Endothelial cell of umbilical vein (primary cell): Measurements from ENCODE around the gene MRPS27. TPM values are rescaled to one million over a fixed set of nuclear protein-coding genes. Genes with fewer than 3 reads are reported as not detected.

Source experiments
- BruUV-seq: library from RNA; stranded (reverse); fragments of 400-500 nt; replicated peaks from 2 replicates; lab custom pipeline; 2021; lab: Mats Ljungman, UMichigan
- CTCF ChIA-PET: fragments of 300-600, 350-600 bp; sonication (Branson Sonifier 250); formaldehyde crosslinking; loops from one replicate; lab custom pipeline; 2021; ENCODE audit warnings: antibody characterized with exemption, inconsistent platforms; lab: Charles Lee
- POLR2A ChIA-PET: fragments of 300-600, 350-600 bp; sonication (Branson Sonifier 250); formaldehyde crosslinking; loops from one replicate; lab custom pipeline; 2021; ENCODE audit warnings: antibody characterized with exemption, inconsistent platforms; lab: Charles Lee
- DNase-seq: peaks from one replicate; pipeline ENCODE4 v3.0.0-alpha.2; 2011; ENCODE audit warnings: low read depth, low spot score
- FAIRE-seq: peaks from 2 replicates; lab custom pipeline; 2011; peaks lifted over from hg19 to GRCh38; lab: Jason Lieb, UNC
- H2AFZ ChIP-seq: 2 replicates; pipeline ENCODE4 v1.6.0; 2012; ENCODE audit warnings: low read depth, low read length, control low read depth, inconsistent platforms
- H3K27ac ChIP-seq: 2 replicates; pipeline ENCODE4 v1.5.1; 2011; ENCODE audit warnings: low read depth, mild to moderate bottlenecking, control low read depth, low read length, moderate library complexity; ENCODE audit not compliant: insufficient read depth
- H3K27me3 ChIP-seq, 2 experiments: 2 replicates each; pipeline versions ENCODE4 v1.6.0 to v1.6.1; 2011; ENCODE audit warnings: low read length in 2 of 2, mixed read lengths in 1 of 2; ENCODE audit not compliant: control insufficient read depth in 2 of 2, insufficient read depth in 2 of 2
- H3K36me3 ChIP-seq, 2 experiments: 2 replicates in 1 of 2; 3 replicates in 1 of 2; pipeline ENCODE4 v1.5.1; 2011; ENCODE audit warnings: low read length in 2 of 2, mild to moderate bottlenecking in 1 of 2, moderate library complexity in 1 of 2; ENCODE audit not compliant: control insufficient read depth in 2 of 2, insufficient read depth in 2 of 2; ENCODE audit errors: extremely low read depth in 1 of 2
- H3K4me1 ChIP-seq: 3 replicates; pipeline ENCODE4 v1.5.1; 2011; ENCODE audit warnings: mild to moderate bottlenecking, low read length; ENCODE audit not compliant: control insufficient read depth, insufficient read depth; ENCODE audit errors: extremely low read depth
- H3K4me2 ChIP-seq: 2 replicates; pipeline ENCODE4 v1.6.1; 2011; ENCODE audit warnings: low read length, control low read depth, mixed read lengths; ENCODE audit not compliant: insufficient read depth
- H3K4me3 ChIP-seq, 3 experiments: fragments of 200-600 bp in 1 of 3; sonication (generic), shearing (Covaris generic) in 1 of 3; replicated peaks in 1 of 3; 2 replicates each; pipeline ENCODE4 v1.5.1; 2011 to 2016; ENCODE audit warnings: control low read depth in 3 of 3, low read length in 3 of 3, mild to moderate bottlenecking in 2 of 3, inconsistent platforms in 1 of 3, low read depth in 1 of 3, moderate library complexity in 1 of 3; ENCODE audit not compliant: insufficient read depth in 1 of 3
- H3K79me2 ChIP-seq: 2 replicates; pipeline ENCODE4 v1.6.0; 2012; ENCODE audit warnings: low read length, inconsistent platforms; ENCODE audit not compliant: control insufficient read depth, insufficient read depth
- H3K9ac ChIP-seq: replicated peaks from 2 replicates; pipeline ENCODE3; 2011; ENCODE audit warnings: low read length, control low read depth; ENCODE audit not compliant: insufficient read depth; ENCODE audit errors: extremely low read depth
- H3K9me1 ChIP-seq: replicated peaks from 3 replicates; pipeline ENCODE4 v1.6.0; 2011; ENCODE audit warnings: mild to moderate bottlenecking, low read length; ENCODE audit not compliant: control insufficient read depth, insufficient read depth; ENCODE audit errors: extremely low read depth
- H3K9me3 ChIP-seq: replicated peaks from 2 replicates; pipeline ENCODE4 v1.5.1; 2012; ENCODE audit warnings: low read length, inconsistent platforms; ENCODE audit not compliant: control insufficient read depth, insufficient read depth
- H4K20me1 ChIP-seq: replicated peaks from 2 replicates; pipeline ENCODE3; 2011; ENCODE audit warnings: mild to moderate bottlenecking, low read length; ENCODE audit not compliant: control insufficient read depth, insufficient read depth; ENCODE audit errors: extremely low read depth
- EZH2 ChIP-seq: IDR thresholded peaks from 2 replicates; pipeline ENCODE4 v1.6.1; 2012; ENCODE audit warnings: borderline replicate concordance, low read depth, mild to moderate bottlenecking, moderate library complexity, low read length, inconsistent platforms; ENCODE audit not compliant: severe bottlenecking
- FOS ChIP-seq: IDR thresholded peaks from 2 replicates; pipeline ENCODE4 v1.6.1; 2011; ENCODE audit warnings: mild to moderate bottlenecking, low read length, moderate library complexity, borderline replicate concordance; ENCODE audit not compliant: insufficient read depth
- GATA2 ChIP-seq: IDR thresholded peaks from 2 replicates; pipeline ENCODE4 v1.7.0; 2011; ENCODE audit warnings: low read depth, mild to moderate bottlenecking, moderate library complexity, mixed read lengths, low read length; ENCODE audit not compliant: insufficient read length, insufficient read depth
- JUN ChIP-seq: IDR thresholded peaks from 2 replicates; pipeline ENCODE4 v1.6.1; 2011; ENCODE audit warnings: borderline replicate concordance, low read depth; ENCODE audit not compliant: insufficient read length, insufficient read depth
- MYC ChIP-seq: IDR thresholded peaks from one replicate; pipeline ENCODE4 v1.6.1; 2011; ENCODE audit warnings: mild to moderate bottlenecking, low read depth, low read length
- POLR2A ChIP-seq: IDR thresholded peaks from 2 replicates; pipeline ENCODE4 v1.6.1; 2012; ENCODE audit warnings: low read depth, mild to moderate bottlenecking, control low read depth, low read length
- POLR2AphosphoS5 ChIP-seq: IDR thresholded peaks from 2 replicates; pipeline ENCODE4 v1.6.1; 2012; ENCODE audit warnings: low read depth, mild to moderate bottlenecking, control low read depth, low read length, moderate library complexity; ENCODE audit not compliant: insufficient read depth
- dilution Hi-C: fragments of 300-500 bp; cut with MboI; formaldehyde crosslinking; loops from one replicate; pipeline ENCODE4 v1.15.0; 2019; ENCODE audit warnings: low sequenced_read_pairs; ENCODE audit not compliant: extremely low pct_ligation_motif_present
- intact Hi-C: fragments of 100-400 bp; cut with micrococcal nuclease; formaldehyde crosslinking; loops from one replicate; pipeline ENCODE4 v1.10.0; 2022
- polyA plus RNA-seq, 4 experiments: library from polyadenylated mRNA; depleted of rRNA in 3 of 4; stranded (reverse) in 3 of 4; unstranded in 1 of 4; fragments of >200 nt; gene quantifications; 2 replicates each; pipeline versions ENCODE4 v1.2.1 to v1.2.3, GENCODE V29; 2011 to 2012; ENCODE audit warnings: missing spikeins in 1 of 4
- total RNA-seq: library from RNA; stranded (reverse); gene quantifications from 2 replicates; pipeline ENCODE4 v1.2.3, GENCODE V29; 2021
- TF ChIP-seq, protein P1 (sequence below), 2 donors: IDR thresholded peaks; 1 replicate in 1 of 2; 2 replicates in 1 of 2; pipeline ENCODE4 v1.5.1; 2011; ENCODE audit warnings: low read length in 2 of 2, mild to moderate bottlenecking in 2 of 2, moderate library complexity in 2 of 2, control low read depth in 1 of 2, inconsistent platforms in 1 of 2, low read depth in 1 of 2; ENCODE audit not compliant: insufficient read depth in 1 of 2; ENCODE audit errors: extremely low read depth in 1 of 2
- TF ChIP-seq, protein P2 (sequence below): IDR thresholded peaks from 2 replicates; pipeline ENCODE4 v1.6.1; 2011; ENCODE audit not compliant: insufficient read depth, insufficient read length

The MRPS27 gene
- total and polyA plus RNA-seq, 2 donors (not counting 3 experiments of a cell fraction or from before 2014, with no cell fraction given): 56.0 to 67.1 TPM

DNA sequence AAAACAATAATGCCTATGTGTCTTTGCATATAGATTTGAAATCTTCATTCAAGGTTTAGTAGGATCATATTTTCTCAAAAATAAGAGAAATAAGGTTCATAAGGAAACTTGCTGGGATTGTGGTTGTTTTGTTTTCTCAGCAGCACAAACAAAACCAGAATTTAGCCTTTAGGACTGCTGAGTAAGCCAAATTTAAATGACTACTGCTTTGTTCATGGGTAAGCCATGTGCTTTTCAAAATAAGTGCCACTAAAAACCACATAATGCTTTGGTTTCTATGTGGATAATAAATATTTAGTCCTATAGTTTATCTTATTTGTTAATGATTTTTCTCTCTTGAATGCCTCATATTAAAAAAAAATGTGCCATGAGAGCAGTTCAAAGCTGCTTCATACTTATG, 38.9 kb upstream of the MRPS27 start:
- FAIRE-seq (no peak), DNase-seq (no peak)
- Histone ChIP-seq H3K36me3 (no peaks in the 10 kb centered on the region), H3K9me3 (no peaks in the 10 kb centered on the region), H2AFZ (no peak overlapping the region), H3K4me2 (no peak overlapping the region), H3K27me3 (no peaks in the 10 kb centered on the region), H3K9ac (no peak overlapping the region), H3K4me3 (no peak overlapping the region), H3K9me1 (no peaks in the 10 kb centered on the region), H3K4me1 (peaks cover 19% of the 10 kb centered on the region), H3K27ac (no peak overlapping the region), H3K79me2 (no peaks in the 10 kb centered on the region), H4K20me1 (no peaks in the 10 kb centered on the region)
- POLR2A ChIA-PET: no interaction called here
- CTCF ChIA-PET: interaction anchor here (2.1 kb wide), 1 partner anchor 165 kb away, joined by 7 read pairs; no protein-coding TSS in a partner anchor
- BruUV-seq: no TSS peak
- intact Hi-C loops: no loop called here
- dilution Hi-C loops: no loop called here
- TF ChIP-seq MYC (no peak), JUN (no peak), POLR2A (no peak), EZH2 (no peak), FOS (no peak), POLR2AphosphoS5 (no peak), GATA2 (no peak)
- TF ChIP-seq, protein P1, sequence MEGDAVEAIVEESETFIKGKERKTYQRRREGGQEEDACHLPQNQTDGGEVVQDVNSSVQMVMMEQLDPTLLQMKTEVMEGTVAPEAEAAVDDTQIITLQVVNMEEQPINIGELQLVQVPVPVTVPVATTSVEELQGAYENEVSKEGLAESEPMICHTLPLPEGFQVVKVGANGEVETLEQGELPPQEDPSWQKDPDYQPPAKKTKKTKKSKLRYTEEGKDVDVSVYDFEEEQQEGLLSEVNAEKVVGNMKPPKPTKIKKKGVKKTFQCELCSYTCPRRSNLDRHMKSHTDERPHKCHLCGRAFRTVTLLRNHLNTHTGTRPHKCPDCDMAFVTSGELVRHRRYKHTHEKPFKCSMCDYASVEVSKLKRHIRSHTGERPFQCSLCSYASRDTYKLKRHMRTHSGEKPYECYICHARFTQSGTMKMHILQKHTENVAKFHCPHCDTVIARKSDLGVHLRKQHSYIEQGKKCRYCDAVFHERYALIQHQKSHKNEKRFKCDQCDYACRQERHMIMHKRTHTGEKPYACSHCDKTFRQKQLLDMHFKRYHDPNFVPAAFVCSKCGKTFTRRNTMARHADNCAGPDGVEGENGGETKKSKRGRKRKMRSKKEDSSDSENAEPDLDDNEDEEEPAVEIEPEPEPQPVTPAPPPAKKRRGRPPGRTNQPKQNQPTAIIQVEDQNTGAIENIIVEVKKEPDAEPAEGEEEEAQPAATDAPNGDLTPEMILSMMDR (IDR thresholded peaks at IDR 0.05; ENCODE audit: extremely low read depth in 1 of 2, insufficient read depth in 1 of 2, low read depth in 1 of 2, low read length in 2 of 2): no peak
- TF ChIP-seq, protein P2, sequence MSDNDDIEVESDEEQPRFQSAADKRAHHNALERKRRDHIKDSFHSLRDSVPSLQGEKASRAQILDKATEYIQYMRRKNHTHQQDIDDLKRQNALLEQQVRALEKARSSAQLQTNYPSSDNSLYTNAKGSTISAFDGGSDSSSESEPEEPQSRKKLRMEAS: no peak
